OCI-LY1 (cell line): Measurements from ENCODE around the gene CMA1.
"Not testable (repeated sequence)": the region's sequence is repeated elsewhere in the genome, so short reads cannot be mapped to it uniquely, and the experiment has no call there.

Experiments used
- H2AFZ ChIP-seq: fragments of 200-600 bp; sonication (generic), shearing (Covaris generic); 2 replicates; pipeline ENCODE4 v1.6.0; 2014; ENCODE audit warnings: antibody characterized with exemption, mild to moderate bottlenecking, low read length
- H3F3A ChIP-seq: fragments of 200-600 bp; sonication (generic), shearing (Covaris generic); 2 replicates; pipeline ENCODE4 v1.6.0; 2014; ENCODE audit warnings: mild to moderate bottlenecking, antibody characterized with exemption, low read length, moderate library complexity; ENCODE audit not compliant: insufficient read depth
- H3K27ac ChIP-seq: fragments of 200-600 bp; sonication (generic); 2 replicates; pipeline ENCODE4 v1.5.1; 2014; ENCODE audit warnings: low read length, mixed run types, mild to moderate bottlenecking, low read depth; ENCODE audit not compliant: poor library complexity, severe bottlenecking
- H3K27me3 ChIP-seq: fragments of 200-600 bp; sonication (generic); 2 replicates; pipeline ENCODE4 v1.6.0; 2014; ENCODE audit warnings: antibody characterized with exemption, mild to moderate bottlenecking, low read length, moderate library complexity; ENCODE audit not compliant: insufficient read depth
- H3K36me3 ChIP-seq: fragments of 200-600 bp; sonication (generic); 2 replicates; pipeline ENCODE4 v1.6.1; 2014; ENCODE audit warnings: mild to moderate bottlenecking, antibody characterized with exemption, low read length, moderate library complexity, mixed read lengths; ENCODE audit not compliant: insufficient read depth
- H3K4me1 ChIP-seq: fragments of 200-600 bp; sonication (generic); 2 replicates; pipeline ENCODE4 v1.5.1; 2014; ENCODE audit warnings: mild to moderate bottlenecking, low read length, moderate library complexity; ENCODE audit not compliant: insufficient read depth, severe bottlenecking
- H3K4me2 ChIP-seq: fragments of 200-600 bp; sonication (generic), shearing (Covaris generic); 2 replicates; pipeline ENCODE4 v1.6.1; 2014; ENCODE audit warnings: low read length
- H3K4me3 ChIP-seq: fragments of 200-600 bp; sonication (generic); 2 replicates; pipeline ENCODE4 v1.5.1; 2014; ENCODE audit warnings: low read length, low read depth, mild to moderate bottlenecking, mixed read lengths; ENCODE audit not compliant: poor library complexity, severe bottlenecking
- H3K79me2 ChIP-seq: fragments of 200-600 bp; shearing (Covaris generic); 2 replicates; pipeline ENCODE4 v1.6.1; 2016; ENCODE audit warnings: mixed run types, low read length, mixed read lengths; ENCODE audit not compliant: insufficient read depth
- H3K9ac ChIP-seq: fragments of 200-600 bp; sonication (generic), shearing (Covaris generic); 2 replicates; pipeline ENCODE4 v1.6.1; 2014; ENCODE audit warnings: mild to moderate bottlenecking, low read length, mixed read lengths
- H3K9me2 ChIP-seq: fragments of 200-600 bp; sonication (generic), shearing (Covaris generic); 2 replicates; pipeline ENCODE4 v1.6.1; 2014; ENCODE audit warnings: low read depth, mild to moderate bottlenecking, low read length, mixed read lengths
- H3K9me3 ChIP-seq: fragments of 200-600 bp; shearing (Covaris generic); 2 replicates; pipeline ENCODE4 v1.6.1; 2014; ENCODE audit warnings: low read length, mixed read lengths
- H4K20me1 ChIP-seq: fragments of 200-600 bp; sonication (generic), shearing (Covaris generic); 2 replicates; pipeline ENCODE4 v1.6.0; 2016; ENCODE audit warnings: mild to moderate bottlenecking, low read length; ENCODE audit not compliant: insufficient read depth
- EZH2 ChIP-seq: fragments of 200-600 bp; sonication (generic), shearing (Covaris generic); IDR thresholded peaks from 2 replicates; pipeline ENCODE4 v1.8.0; 2017; ENCODE audit warnings: borderline replicate concordance, mixed run types, mild to moderate bottlenecking, antibody characterized with exemption, low read length, moderate library complexity, mixed read lengths
- TF ChIP-seq, protein P1 (sequence below): fragments of 200-600 bp; sonication (generic), shearing (Covaris generic); IDR thresholded peaks from 2 replicates; pipeline ENCODE4 v1.5.1; 2017; ENCODE audit warnings: mild to moderate bottlenecking, antibody characterized with exemption, low read length, moderate library complexity, mixed read lengths

Gene CMA1

DNA sequence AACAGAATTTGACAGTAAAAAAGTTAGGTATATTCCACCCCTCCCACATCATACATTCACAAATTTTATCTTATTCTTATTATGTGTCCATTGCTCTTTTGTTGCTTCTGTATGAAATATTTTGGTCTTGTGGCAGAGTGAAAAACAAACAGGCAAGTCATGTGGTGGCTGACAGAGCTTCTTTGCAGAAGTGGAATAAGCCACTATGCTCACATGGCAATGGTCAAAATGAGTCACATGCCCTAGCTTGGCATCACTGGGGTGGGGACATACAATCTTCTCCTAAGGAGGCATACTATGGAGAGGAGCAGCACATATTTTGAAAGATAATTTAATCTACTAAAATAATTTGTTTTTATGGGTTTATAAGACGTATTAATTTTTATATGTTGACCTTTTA is 27.7 kb upstream of the CMA1 start:
- no peak overlapping the region for H3K9ac ChIP-seq
- H4K20me1 ChIP-seq = no peaks in the 10 kb centered on the region
- no peak overlapping the region for H2AFZ ChIP-seq
- H3K27me3 ChIP-seq = no peaks in the 10 kb centered on the region
- H3K9me2 ChIP-seq = no peaks in the 10 kb centered on the region
- no peaks in the 10 kb centered on the region for H3K36me3 ChIP-seq
- H3K27ac ChIP-seq = no peak overlapping the region
- H3K4me3 ChIP-seq = no peak overlapping the region
- H3K79me2 ChIP-seq = no peaks in the 10 kb centered on the region
- H3F3A ChIP-seq = no peaks in the 10 kb centered on the region
- H3K4me1 ChIP-seq = no peaks in the 10 kb centered on the region
- no peaks in the 10 kb centered on the region for H3K9me3 ChIP-seq
- TF ChIP-seq EZH2 = no peak
- TF ChIP-seq, protein P1, sequence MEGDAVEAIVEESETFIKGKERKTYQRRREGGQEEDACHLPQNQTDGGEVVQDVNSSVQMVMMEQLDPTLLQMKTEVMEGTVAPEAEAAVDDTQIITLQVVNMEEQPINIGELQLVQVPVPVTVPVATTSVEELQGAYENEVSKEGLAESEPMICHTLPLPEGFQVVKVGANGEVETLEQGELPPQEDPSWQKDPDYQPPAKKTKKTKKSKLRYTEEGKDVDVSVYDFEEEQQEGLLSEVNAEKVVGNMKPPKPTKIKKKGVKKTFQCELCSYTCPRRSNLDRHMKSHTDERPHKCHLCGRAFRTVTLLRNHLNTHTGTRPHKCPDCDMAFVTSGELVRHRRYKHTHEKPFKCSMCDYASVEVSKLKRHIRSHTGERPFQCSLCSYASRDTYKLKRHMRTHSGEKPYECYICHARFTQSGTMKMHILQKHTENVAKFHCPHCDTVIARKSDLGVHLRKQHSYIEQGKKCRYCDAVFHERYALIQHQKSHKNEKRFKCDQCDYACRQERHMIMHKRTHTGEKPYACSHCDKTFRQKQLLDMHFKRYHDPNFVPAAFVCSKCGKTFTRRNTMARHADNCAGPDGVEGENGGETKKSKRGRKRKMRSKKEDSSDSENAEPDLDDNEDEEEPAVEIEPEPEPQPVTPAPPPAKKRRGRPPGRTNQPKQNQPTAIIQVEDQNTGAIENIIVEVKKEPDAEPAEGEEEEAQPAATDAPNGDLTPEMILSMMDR = no peak
- no peak overlapping the region for H3K4me2 ChIP-seq

DNA sequence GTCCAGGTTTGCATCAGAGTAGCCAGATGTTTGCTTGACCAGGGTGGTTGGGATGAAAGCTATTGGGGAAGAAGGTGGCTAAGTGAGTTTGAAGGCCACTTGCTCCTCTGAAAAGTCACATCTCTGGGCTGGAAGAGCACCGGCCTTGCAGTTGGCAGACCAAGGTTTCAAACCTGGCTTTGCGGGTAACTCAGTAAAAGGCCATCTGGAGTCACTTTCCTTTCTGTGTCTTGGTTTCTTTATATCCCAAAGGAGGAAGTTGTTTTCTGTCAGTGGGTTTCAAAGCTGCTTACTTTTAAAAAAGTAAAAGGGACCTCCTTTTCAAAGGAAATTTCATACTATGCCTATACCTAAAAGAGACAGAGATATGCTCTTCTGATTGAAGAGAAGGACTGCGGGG is 26.2 kb upstream of the CMA1 start:
- Histone ChIP-seq H3K4me2 (no peak overlapping the region), H2AFZ (no peak overlapping the region)

DNA sequence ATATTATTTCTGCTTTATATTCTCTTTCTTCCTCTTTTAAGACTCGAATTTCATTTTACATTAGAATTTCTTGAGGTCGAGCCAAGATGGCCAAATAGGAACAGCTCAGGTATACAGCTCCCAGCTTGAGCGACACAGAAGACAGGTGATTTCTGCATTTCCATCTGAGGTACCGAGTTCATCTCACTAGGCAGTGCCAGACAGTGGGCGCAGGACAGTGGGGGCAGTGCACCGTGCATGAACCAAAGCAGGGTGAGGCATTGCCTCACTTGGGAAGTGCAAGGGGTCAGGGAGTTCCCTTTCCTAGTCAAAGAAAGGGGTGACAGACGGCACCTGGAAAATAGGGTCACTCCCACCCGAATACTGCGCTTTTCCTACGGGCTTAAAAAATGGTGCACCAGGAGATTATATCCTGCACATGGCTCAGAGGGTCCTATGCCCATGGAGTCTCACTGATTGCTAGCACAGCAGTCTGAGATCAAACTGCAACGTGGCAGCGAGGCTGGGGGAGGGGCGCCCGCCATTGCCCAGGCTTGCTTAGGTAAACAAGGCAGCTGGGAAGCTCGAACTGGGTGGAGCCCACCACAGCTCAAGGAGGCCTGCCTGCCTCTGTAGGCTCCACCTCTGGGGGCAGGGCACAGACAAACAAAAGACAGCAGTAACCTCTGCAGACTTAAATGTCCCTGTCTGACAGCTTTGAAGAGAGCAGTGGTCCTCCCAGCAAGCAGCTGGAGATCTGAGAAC is 18.0 kb upstream of the CMA1 start:
- H3K27me3 ChIP-seq, H3K36me3 ChIP-seq, H3K4me2 ChIP-seq, H3K9me2 ChIP-seq, H4K20me1 ChIP-seq, H2AFZ ChIP-seq, H3F3A ChIP-seq, H3K9me3 ChIP-seq, H3K4me1 ChIP-seq, H3K79me2 ChIP-seq, H3K9ac ChIP-seq, H3K4me3 ChIP-seq, H3K27ac ChIP-seq: not testable (repeated sequence)

More for the DNA sequence above, 26.2 kb upstream of the CMA1 start:
- no peaks in the 10 kb centered on the region for H3K9me2 ChIP-seq
- no peaks in the 10 kb centered on the region for H3K36me3 ChIP-seq
- H3K4me1 ChIP-seq = no peaks in the 10 kb centered on the region
- TF ChIP-seq EZH2 = no peak
- TF ChIP-seq, protein P1 = no peak
- H3K4me3 ChIP-seq = no peak overlapping the region
- no peaks in the 10 kb centered on the region for H3K27me3 ChIP-seq
- H3K9ac ChIP-seq = no peak overlapping the region
- no peaks in the 10 kb centered on the region for H4K20me1 ChIP-seq
- no peak overlapping the region for H3K27ac ChIP-seq
- no peaks in the 10 kb centered on the region for H3K9me3 ChIP-seq
- no peaks in the 10 kb centered on the region for H3K79me2 ChIP-seq
- H3F3A ChIP-seq = no peaks in the 10 kb centered on the region

DNA sequence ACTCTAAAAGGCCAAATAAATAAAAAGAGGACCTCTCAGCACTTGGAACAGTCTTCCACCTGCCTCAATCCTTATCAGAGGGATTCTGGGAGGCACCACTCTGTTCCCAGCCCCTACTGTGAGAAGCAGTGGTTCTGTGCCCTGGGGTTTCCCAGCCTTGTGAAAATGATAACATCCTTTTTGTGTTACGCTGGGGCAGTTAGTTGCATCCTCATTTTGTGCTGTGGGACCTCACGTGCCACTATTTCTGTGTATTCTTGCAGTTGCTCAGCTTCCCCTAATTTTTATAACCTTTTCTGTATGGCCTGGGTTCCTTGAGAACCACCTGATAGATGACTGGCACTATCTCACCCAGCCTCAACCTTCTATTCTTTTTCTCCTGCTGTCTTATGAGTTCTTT is 10.8 kb upstream of the CMA1 start:
- Histone ChIP-seq H3K79me2 (no peaks in the 10 kb centered on the region), H3K9ac (no peak overlapping the region), H3K4me3 (no peak overlapping the region), H3K27me3 (no peaks in the 10 kb centered on the region), H3K9me3 (no peaks in the 10 kb centered on the region), H3K4me2 (no peak overlapping the region), H4K20me1 (no peaks in the 10 kb centered on the region), H3K9me2 (no peaks in the 10 kb centered on the region), H3K27ac (no peak overlapping the region), H2AFZ (no peak overlapping the region), H3K4me1 (no peaks in the 10 kb centered on the region), H3K36me3 (no peaks in the 10 kb centered on the region), H3F3A (no peaks in the 10 kb centered on the region)
- no peak for TF ChIP-seq EZH2
- TF ChIP-seq, protein P1 = no peak
